GM19468 (cell line): ENCODE data around the gene ANOS1.

ENCODE experiments used
- ATAC-seq: cut with Tn5 transposase; IDR thresholded peaks from one replicate; pipeline ENCODE4 v1.9.1; 2021; ENCODE audit warnings: mild to moderate bottlenecking, moderate library complexity, moderate number of reproducible peaks; ENCODE audit not compliant: unreplicated experiment; ENCODE audit errors: extremely low read depth

Gene ANOS1

DNA sequence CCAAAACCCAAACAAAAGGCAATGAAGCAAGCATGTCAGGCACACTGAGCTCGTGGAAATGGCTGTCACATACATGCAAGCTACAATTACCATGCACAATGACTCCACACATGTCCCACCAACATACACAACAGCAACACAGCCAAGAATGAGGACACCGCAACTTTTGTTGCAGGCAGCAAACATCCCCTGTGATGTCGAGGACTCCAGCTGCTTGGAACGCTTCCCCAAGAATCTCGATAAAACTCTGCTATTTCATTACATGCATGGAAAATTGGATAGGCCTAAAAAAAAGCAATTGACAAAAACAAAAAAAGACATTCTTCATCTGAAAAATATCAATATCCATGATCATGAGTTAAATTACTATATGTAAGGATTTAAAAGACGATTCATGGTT lies 11.8 kb downstream of the ANOS1 start:
- no peak for ATAC-seq

DNA sequence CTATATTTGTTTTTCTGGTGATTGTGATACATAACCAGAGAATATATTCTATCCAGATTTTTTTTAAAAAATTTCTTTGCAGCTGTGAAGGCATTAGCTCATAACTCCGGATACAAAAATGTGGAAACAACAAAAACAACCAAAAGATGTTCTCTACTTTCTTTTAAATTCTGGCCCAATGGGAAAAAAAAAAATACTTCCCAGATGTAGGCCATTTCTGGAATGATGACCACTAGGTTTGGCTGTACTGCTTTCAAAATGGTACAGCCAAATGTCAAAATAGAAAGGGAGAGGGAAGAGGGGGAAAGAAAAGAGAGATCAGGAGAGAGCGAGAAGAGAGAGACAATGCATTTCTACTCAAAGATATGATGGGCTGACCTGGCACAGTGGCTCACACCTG lies 14.6 kb downstream of the ANOS1 start:
- no peak for ATAC-seq

DNA sequence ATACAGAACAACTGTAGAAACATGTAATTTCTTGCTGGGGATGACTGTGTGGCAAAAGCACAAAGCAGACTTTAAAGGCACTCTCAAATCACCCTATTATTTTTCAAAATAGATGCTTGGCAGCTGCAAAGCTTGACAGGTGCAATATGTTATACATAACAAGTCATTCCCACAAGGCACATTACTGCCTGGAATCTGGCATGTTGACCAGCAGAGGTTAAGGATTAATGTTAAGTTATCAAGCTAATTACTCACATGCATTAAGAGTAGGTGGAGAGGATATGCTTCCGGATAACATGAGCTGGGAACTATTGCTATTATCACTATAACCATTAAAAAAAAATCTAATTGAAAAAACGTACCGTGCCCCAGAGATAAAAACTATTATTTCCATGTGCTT lies 17.8 kb downstream of the ANOS1 start:
- no peak for ATAC-seq

DNA sequence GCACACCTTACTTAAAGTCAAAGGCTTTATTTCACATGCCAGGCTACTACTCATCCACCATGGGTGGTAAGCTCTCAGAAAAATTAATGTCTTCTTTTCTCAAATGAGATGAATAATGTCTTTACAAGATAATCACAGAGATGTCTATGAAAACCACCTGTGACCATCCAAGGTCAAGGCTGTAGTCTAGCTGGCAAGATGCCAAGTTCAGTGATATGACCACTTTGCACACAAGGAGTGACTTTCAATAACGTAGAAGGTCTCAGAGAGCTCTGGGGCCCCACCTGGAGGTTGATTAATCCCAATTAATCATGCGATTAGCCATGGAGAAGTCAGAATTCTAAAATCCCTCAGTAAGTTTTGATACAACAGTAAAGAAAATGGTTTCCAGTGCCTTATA lies 20.5 kb downstream of the ANOS1 start:
- no peak for ATAC-seq

DNA sequence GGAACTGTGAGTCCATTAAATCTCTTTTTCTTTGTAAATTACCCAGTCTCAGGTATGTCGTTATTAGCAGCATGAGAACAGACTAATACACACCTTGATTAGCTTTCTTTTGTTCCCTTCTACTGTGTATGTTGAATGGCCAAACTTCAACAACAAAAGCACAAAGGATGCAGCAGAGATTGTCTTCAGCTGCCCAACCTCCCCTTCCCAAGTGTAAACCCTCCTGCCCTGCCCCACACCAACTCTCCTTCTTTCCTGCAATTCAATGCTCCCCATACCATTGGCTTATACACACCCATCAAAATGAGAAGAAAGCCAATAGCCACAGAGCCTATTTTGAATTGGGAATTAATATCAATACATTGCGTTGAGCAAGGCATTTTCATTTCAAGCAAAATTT lies 27.8 kb downstream of the ANOS1 start:
- no peak for ATAC-seq

DNA sequence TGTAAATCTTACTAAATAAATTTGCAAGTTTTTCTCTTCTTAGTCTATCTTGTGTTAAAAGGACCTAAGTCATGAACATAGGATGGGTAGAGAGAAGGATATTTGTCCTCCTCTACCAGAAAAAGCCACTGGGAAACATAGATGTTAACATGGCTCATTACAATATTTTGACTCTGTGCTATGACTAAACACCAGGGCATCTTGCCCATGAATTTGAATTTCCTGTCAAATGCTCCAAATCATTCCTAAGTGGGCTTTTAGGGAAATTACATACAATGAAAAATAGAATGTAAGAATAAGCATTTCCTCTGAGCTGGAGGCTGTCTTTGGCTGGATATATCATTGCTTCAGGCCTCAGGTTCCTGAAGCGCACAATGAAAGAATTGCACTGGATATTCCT lies 39.1 kb downstream of the ANOS1 start:
- no peak for ATAC-seq

DNA sequence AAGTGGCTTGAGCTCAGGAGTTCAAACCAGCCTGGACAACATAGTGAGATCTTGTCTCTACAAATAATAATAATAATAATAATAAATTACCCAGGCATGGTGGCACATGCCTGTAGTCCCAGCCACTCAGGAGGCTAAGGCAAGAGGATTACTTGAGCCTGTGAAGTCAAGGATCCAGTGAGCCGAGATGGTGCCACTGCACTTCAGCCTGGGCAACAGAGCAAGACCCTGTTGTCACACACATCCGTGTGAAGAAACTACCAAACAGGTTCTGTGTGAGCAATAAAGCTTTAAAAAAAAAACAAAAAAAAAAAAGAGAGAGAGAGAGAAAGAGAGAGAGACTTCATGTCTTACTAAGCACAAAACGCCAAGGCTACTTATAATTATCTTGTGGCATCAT lies 42.5 kb downstream of the ANOS1 start:
- no peak for ATAC-seq

DNA sequence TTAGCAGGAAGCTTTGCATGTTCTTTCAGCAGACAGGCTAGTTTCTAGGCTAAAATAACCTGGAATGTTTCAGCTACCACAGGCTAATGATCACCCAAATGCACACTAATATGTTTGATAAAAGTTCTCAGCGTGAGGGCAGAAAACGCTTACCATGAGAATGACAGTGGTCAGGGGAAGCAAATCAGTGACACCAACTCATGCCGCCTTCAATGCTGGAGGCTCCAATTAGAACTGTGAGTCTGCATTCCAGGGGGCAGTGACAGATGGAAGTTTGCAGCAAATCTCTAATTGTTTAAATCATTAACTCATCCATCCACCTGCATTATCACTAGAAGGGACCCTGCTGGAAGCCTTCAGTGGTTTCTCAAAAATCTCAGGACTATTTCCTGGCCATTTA lies 43.2 kb downstream of the ANOS1 start:
- no peak for ATAC-seq

DNA sequence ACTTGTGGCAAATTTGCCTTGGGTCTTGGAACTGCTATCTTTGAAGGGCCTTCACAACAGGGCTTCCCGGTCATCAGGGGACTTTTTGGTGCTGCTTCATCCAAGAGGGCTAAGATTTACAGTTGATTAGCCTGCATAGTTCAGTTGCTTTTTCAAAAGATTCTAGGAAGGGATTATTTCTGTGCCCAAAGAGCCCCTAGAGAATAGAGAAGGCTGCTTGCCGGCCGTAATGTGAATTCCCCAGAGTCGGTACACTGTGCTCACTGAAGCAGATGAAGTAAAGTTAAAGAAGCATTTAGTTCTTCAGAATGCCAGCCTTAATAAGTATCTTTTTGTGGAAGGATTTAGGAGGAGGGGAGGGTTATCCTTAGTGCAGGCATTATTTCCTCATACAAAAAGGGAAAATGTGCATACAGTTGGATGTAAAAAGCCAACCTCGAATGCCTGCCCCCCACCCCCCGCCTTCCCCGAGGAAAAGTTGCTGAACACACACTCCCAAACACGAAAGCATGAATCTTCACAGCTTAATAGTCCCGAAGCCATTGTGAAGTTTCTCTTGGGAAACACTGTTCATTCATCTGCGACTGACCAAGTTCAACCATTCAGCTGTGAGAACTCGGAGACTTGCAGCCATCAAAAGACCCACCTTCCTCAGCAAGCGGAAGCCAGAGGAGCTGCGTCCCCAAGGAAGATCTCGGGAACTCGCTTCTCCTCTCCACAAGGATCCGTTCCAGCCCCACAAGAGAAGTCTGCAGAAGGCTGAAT lies 47.6 kb downstream of the ANOS1 start:
- no peak for ATAC-seq

DNA sequence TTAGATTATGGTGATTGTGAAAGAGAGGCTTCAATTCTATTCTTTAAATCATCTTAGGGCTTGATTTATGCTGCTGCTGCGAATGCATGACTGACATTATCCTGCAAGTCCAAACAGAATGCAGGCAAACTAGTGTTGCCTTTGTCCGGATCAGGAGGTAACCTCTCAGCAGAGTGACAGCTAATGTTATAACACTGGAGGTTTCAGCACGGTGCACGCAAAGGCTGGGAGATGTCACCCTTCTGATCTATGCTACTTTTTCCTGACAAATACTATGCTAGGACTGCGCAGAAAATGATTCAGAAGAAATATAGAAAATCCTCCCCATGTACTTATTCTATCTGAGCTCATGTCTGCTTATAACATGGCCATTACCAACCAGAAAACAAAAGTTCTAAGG lies 48.2 kb downstream of the ANOS1 start:
- no peak for ATAC-seq

DNA sequence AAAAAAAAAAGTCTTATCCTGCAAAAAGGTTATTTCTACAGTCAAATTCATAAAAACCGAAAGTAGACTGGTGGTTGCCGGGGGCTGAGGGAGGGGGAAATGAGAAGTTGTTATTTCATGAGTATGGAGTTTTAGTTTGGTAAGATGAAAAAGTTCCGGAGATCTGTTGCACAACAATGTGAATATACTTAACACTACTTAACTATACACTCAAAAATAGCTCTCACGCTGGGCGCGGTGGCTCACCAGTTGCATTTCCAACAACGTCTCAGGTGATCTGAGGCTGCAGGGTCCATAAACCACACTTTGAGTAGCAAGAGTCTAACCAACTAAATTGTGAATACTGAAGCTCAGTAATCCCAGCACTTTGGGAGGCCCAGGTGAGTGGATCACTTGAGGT lies 52.4 kb downstream of the ANOS1 start:
- ATAC-seq = no peak

DNA sequence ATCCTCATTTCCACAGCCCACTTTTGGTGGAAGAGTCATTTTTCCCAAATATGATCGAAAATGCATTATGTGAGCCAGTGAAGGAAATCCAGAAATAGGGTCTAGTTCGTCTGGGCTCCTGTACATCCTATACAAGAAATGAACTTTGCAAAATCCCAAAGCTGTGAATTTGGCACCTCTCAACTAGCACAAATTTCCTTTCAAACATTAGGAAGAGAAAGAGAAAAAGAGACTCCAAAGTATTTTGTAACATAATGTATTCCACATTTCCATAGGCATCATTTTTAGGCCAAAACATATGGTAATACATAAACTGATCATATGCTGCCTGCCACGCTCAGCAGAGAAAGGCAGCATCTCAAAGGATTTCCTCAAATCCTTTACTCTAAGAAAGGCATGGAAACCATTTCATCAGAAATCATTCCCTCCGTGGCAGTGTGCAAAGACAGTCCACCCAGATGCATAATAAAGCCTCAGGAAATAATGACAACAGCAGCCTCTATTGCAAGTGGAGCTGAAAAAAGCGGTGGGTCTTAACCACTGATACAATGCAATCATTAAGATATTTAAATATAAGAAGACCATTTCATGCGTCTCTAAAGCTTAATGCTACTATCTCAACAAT lies 56.8 kb downstream of the ANOS1 start:
- ATAC-seq = no peak

DNA sequence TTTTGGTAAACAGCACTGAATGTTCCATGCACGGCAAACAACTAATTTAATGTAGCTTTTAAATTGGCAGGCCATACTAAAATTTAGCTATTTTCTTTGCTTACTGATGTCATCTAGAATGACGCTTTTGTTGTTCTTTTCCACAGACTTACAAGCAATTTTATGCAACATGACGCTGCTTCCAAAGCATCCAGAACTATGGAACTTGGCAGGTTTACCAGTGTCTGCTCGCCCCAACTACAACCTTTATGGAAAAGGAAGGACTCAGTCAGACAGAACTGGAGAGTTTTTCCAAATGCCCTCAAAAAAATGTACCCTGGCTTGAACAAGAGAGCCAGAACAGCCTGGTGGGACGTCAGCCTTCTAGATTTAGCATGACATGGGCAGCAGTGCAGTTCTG lies 58.7 kb downstream of the ANOS1 start:
- no peak for ATAC-seq

DNA sequence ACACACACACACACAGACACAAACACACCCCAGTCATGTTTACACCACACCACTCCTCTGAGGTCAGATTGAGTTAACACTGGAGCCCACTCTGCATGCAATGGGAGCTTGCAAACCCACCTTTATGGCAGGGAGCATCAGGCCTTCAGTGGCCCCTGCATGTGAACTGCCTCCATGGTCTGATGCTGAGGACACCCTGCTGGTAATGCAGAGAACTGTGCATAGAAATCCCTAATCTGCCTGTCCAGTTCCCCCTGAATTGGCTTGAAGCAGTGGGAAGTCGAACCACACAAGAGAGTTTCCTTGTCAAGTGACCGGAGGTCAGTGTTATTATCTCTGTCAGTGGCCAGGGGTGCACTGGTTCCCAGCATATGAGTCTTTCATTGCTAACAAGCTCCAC lies 59.8 kb downstream of the ANOS1 start:
- ATAC-seq = no peak

DNA sequence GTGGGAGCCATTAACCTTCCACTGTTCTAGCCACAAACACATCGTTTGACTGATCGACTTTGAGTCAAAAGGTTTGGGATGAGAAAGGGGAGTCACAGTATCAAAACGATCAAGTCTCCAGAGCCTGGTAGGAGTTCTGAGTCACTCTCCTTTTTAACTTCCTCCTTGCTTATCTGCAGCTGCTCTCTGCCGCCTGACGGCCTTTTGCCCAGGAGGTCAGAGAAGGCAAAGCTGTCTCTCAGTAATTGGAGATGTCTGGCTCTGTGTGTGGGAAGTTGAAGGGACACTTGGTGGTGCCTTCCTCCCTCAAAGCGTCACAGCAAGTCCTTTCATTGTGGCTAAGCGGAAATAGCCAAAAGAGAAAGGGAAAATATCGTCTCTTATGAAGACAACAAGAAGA lies 63.1 kb downstream of the ANOS1 start:
- ATAC-seq = no peak

DNA sequence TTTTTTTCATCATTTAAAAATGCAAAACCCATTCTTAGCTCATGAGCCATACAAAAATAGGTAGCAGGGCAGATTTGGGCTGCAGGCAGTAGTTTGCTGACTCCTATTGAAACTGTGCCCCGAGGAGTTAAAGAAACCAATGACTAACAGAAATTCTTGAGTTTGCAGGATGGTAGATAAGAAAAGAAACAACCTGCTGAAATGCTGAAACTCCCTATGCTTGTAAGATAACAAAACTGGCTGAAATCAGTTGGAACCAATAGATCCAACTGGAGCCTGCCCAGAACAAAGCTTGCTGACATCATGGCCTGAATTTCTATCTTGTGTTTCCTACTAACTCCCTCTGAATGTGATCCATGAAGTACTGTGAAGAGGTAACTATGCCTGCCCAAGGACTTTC lies 68.6 kb downstream of the ANOS1 start:
- ATAC-seq = no peak

DNA sequence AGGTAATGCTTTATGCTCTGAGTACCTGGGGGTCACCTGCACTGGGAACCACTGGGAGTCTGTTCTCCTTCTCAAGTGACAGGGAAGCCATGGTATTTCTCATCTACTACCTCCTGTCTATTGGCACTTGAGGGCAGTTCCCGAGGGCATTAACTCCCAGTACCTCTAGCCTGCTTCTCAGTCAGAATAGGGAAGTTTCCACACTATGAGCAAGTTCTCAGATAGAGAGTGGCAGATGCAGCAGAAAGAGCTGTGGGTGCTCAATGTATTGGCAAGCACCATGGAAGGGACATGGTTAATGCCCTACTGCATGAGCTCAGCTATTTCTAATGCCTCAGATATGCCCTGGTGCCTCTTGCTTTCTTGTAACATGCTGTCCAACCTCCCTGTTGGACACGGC lies 74.1 kb downstream of the ANOS1 start:
- ATAC-seq = no peak

DNA sequence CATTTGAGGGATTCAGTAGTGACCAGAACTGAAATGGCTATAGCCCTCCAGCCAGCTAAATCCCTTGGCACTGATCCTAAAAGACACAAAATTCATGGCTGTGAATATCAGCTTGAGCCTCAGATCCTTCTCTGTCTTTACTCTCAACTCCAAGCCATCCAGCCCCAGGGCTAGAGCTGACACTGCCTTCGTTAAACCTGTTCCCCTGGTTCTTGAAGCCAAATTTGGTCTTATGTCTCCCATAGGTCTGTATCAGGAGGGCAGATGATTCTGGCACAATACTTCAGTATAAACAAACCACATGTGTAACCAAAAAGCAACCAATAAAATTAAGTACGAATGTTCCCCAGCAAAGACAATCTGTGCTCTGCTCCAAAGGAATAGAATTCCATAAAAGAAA lies 78.0 kb downstream of the ANOS1 start:
- no peak for ATAC-seq

DNA sequence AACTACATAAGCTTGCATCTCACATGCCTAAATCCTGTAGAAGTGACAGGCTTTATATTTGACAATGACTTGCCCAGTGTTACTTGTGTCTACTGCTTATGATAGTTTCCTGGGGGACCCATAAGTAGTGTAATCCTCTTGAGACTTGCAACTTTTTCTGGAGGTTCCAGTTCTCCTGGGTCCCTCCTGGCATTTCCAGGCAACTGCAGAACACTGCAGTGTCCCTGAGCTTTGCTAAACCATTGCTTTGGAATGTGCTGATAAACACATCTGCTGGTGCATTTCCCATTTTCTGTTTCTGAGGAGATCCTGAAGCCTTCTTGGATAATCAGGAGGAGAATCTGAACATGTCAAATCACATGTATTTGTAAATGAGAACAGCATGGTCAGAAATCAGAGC lies 82.0 kb downstream of the ANOS1 start:
- no peak for ATAC-seq

DNA sequence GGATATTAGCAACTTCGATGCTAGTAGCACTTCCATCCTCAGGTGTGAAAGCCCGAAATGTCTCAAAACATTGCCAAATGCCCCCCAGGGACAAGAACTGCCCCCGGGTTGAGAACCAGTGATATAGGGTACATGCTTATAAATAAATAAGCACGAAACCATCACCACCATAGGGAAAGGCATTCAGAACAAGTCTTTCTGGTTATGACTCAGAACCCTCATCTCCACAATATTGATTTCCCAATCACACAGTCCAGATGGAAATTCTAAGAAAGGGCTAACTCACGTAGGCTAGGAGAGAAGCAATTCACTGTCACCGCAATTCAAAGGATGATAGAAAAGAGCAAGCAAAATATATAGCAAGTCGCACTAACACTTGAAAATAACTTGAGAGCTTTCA lies 84.8 kb downstream of the ANOS1 start:
- ATAC-seq = no peak

DNA sequence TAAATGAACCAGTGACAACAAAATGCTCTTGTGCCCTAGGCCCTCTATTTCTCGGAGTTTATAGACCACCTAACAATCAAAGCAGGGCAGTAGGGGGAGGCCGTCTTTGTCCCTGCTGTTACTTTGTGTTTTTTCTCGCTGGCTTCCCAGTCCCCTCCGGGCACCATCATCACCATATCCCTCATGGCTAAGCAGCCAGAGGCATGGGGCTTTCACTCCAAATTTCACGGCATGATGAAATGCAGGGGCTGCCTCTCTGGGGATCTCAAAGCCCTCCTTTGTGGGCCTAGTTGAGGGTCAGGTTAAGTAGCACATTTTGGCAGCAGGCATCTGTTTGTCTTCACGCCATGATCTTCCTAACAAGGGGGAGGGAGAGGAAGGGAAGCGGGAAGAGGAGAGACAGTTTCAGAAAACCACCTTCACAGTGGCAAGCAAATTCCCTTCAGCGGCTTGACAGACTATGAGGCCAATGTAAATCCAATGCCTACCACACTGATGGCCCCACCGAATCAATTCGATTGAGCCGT lies 91.9 kb downstream of the ANOS1 start:
- no peak for ATAC-seq

DNA sequence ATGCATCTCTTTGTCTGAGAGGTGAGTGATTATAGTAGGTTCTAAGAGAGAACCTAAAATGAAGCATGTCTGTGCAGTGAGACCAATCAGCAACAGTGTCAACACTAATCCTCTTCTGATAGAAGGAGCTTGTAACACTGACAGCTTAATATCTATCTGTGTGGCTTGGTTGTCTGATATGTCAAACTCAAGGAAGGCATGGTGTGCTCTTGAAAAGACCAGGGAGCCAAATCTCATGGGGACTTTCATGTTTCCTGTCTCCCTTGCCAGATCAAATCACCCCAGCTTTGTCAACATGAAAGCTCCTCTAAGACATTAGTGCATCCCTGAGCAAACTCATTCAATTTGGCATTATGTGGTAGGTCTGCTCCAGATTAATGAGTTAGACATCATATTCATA lies 95.4 kb downstream of the ANOS1 start:
- ATAC-seq = no peak
